GM21825 (cell line): ENCODE data around the gene F8A3.
"Not testable (repeated sequence)": the region's sequence is repeated elsewhere in the genome, so short reads cannot be mapped to it uniquely, and the experiment has no call there.

Experiments
- ATAC-seq: cut with Tn5 transposase; IDR thresholded peaks from one replicate; pipeline ENCODE4 v1.9.1; 2021; ENCODE audit warnings: mild to moderate bottlenecking, moderate library complexity; ENCODE audit not compliant: unreplicated experiment

The F8A3 gene

GRCh38 chrX:155458471-155458870 is at the start of gene F8A3:
Gene F8A3 (minus strand): TSS chrX:155458620. CDS start chrX:155458600, 20 bp downstream.
- ATAC-seq = peak; percentile 78

- no peak for ATAC-seq
Observed at GRCh38 chrX:155505296-155505695, 46.9 kb upstream of the F8A3 start.

- ATAC-seq = not testable (repeated sequence)
Observed at GRCh38 chrX:155495134-155495533, 36.7 kb upstream of the F8A3 start.

GRCh38 chrX:155491421-155491820 is 33.0 kb upstream of the F8A3 start:
- not testable (repeated sequence) for ATAC-seq

GRCh38 chrX:155477136-155477535 is 18.7 kb upstream of the F8A3 start:
- not testable (repeated sequence) for ATAC-seq

GRCh38 chrX:155466269-155466938 is 8.0 kb upstream of the F8A3 start:
- ATAC-seq = peak; percentile 64

GRCh38 chrX:155460501-155460900 is 2.1 kb upstream of the F8A3 start:
- not testable (repeated sequence) for ATAC-seq

GRCh38 chrX:155457761-155458447 is 516 bp downstream of the F8A3 start:
- peak; percentile 49 for ATAC-seq

GRCh38 chrX:155441097-155441496 is 17.3 kb downstream of the F8A3 start:
- no peak for ATAC-seq

- no peak for ATAC-seq
Observed at GRCh38 chrX:155435744-155436112, 22.7 kb downstream of the F8A3 start.

GRCh38 chrX:155434906-155435743 is 23.3 kb downstream of the F8A3 start:
- ATAC-seq = no peak

GRCh38 chrX:155417769-155418168 is 40.7 kb downstream of the F8A3 start:
- ATAC-seq = no peak
